Suprapubic skin (tissue), 4 donors: ENCODE results near the gene CHPF. TPM values are rescaled to one million over a fixed set of nuclear protein-coding genes. Genes with fewer than 3 reads are reported as not detected.

Experiments used
- DNase-seq, 2 donors: peaks; one replicate each; pipeline ENCODE4 v3.0.0-alpha.2; 2019; ENCODE audit warnings: low spot score in 2 of 2
- H3K27ac ChIP-seq: fragments of 200-600 bp; sonication (generic); one replicate; pipeline ENCODE4 v1.5.1; 2019
- H3K27me3 ChIP-seq: fragments of 200-600 bp; sonication (generic); one replicate; pipeline ENCODE4 v1.5.1; 2019
- H3K36me3 ChIP-seq: fragments of 200-600 bp; sonication (generic); one replicate; pipeline ENCODE4 v1.5.1; 2019
- H3K4me1 ChIP-seq: fragments of 200-600 bp; sonication (generic); one replicate; pipeline ENCODE4 v1.5.1; 2019
- H3K4me3 ChIP-seq: fragments of 200-600 bp; sonication (generic); one replicate; pipeline ENCODE4 v1.5.1; 2019; ENCODE audit warnings: mild to moderate bottlenecking
- H3K9me3 ChIP-seq: fragments of 200-600 bp; sonication (generic); one replicate; pipeline ENCODE4 v1.5.1; 2019
- CTCF ChIP-seq, 2 donors: fragments of 200-600 bp in 1 of 2; fragments of 450-650 bp in 1 of 2; sonication (generic) in 1 of 2; IDR thresholded peaks; one replicate each; pipeline ENCODE4 v1.5.1; 2016 to 2019; ENCODE audit warnings: antibody characterized with exemption in 2 of 2, mild to moderate bottlenecking in 1 of 2, moderate library complexity in 1 of 2
- EP300 ChIP-seq: sonication (generic); formaldehyde crosslinking; IDR thresholded peaks from one replicate; pipeline ENCODE4 v1.6.1; 2017; ENCODE audit warnings: antibody characterized with exemption
- POLR2A ChIP-seq, 2 donors: fragments of 450-650 bp; IDR thresholded peaks; one replicate each; pipeline ENCODE4 v1.6.1; 2017; ENCODE audit warnings: antibody characterized with exemption in 2 of 2, mild to moderate bottlenecking in 2 of 2, moderate library complexity in 2 of 2
- POLR2AphosphoS5 ChIP-seq, 3 donors: sonication (generic); formaldehyde crosslinking; IDR thresholded peaks; one replicate each; pipeline ENCODE4 v1.6.1; 2017; ENCODE audit warnings: antibody characterized with exemption in 3 of 3
- WGBS: methylation state at CpG from one replicate; pipeline ENCODE4 v1.1.5; 2018; 5-methylcytosine and 5-hydroxymethylcytosine counted together
- total RNA-seq, 4 donors: library from RNA; depleted of rRNA; stranded (reverse); fragments of >200 nt; gene quantifications; one replicate each; pipeline ENCODE4 v1.1.0, GENCODE V29; 2016

The CHPF gene
- total RNA-seq, 4 donors from 2014 or later, result 28.8 to 62.1 (median 49.3) TPM

- no peaks in the 10 kb centered on the region for H3K36me3 ChIP-seq
- H3K4me3 ChIP-seq, result no peak overlapping the region
- TF ChIP-seq POLR2AphosphoS5 (IDR thresholded peaks at IDR 0.05) (no peak), CTCF (IDR thresholded peaks at IDR 0.05) (no peak), POLR2A (IDR thresholded peaks at IDR 0.05) (no peak), EP300 (no peak)
- no peak overlapping the region for H3K27ac ChIP-seq
- peaks cover 89% of the 10 kb centered on the region for H3K27me3 ChIP-seq
- no peak for DNase-seq
- H3K4me1 ChIP-seq, result peaks cover 21% of the 10 kb centered on the region
- 68% methylated on average over 9 of the region's 11 CpGs for WGBS
- no peaks in the 10 kb centered on the region for H3K9me3 ChIP-seq
Measured at GRCh38 chr2:219526320-219527075, 17.1 kb downstream of the CHPF start.

GRCh38 chr2:219525533-219526232 is 17.9 kb downstream of the CHPF start:
- 72% methylated on average over 8 of the region's 9 CpGs for WGBS
- TF ChIP-seq EP300 (no peak), CTCF (IDR thresholded peaks at IDR 0.05) (no peak), POLR2A (IDR thresholded peaks at IDR 0.05) (no peak), POLR2AphosphoS5 (IDR thresholded peaks at IDR 0.05) (no peak)
- H3K27me3 ChIP-seq, result peaks cover 93% of the 10 kb centered on the region

GRCh38 chr2:219524817-219525216 is 18.8 kb downstream of the CHPF start:
- Histone ChIP-seq H3K4me1 (peaks cover 24% of the 10 kb centered on the region), H3K27me3 (peaks cover 90% of the 10 kb centered on the region), H3K36me3 (no peaks in the 10 kb centered on the region), H3K27ac (no peak overlapping the region), H3K9me3 (no peaks in the 10 kb centered on the region), H3K4me3 (no peak overlapping the region)
- no peak for DNase-seq
- WGBS, result 100% methylated on average over 2 of the region's 2 CpGs
- TF ChIP-seq POLR2A (IDR thresholded peaks at IDR 0.05) (no peak), CTCF (IDR thresholded peaks at IDR 0.05) (no peak), POLR2AphosphoS5 (IDR thresholded peaks at IDR 0.05) (no peak)

More at GRCh38 chr2:219525533-219526232, 17.9 kb downstream of the CHPF start:
- H3K36me3 ChIP-seq, result no peaks in the 10 kb centered on the region
- H3K27ac ChIP-seq, result no peak overlapping the region
- DNase-seq, result no peak
- no peak overlapping the region for H3K4me3 ChIP-seq
- H3K9me3 ChIP-seq, result no peaks in the 10 kb centered on the region
- H3K4me1 ChIP-seq, result peaks cover 27% of the 10 kb centered on the region

GRCh38 chr2:219523031-219523671 is 20.5 kb downstream of the CHPF start:
- peaks cover 84% of the 10 kb centered on the region for H3K27me3 ChIP-seq
- H3K27ac ChIP-seq, result no peak overlapping the region

More at GRCh38 chr2:219523031-219523671, 20.5 kb downstream of the CHPF start:
- no peaks in the 10 kb centered on the region for H3K36me3 ChIP-seq
- H3K4me1 ChIP-seq, result peaks cover 22% of the 10 kb centered on the region
- H3K4me3 ChIP-seq, result peak overlapping the region; percentile 27
- H3K9me3 ChIP-seq, result no peaks in the 10 kb centered on the region
- no peak for DNase-seq
- WGBS, result 28% methylated on average over 24 of the region's 24 CpGs
- TF ChIP-seq EP300 (no peak), CTCF (IDR thresholded peaks at IDR 0.05) (no peak), POLR2AphosphoS5 (IDR thresholded peaks at IDR 0.05) (no peak), POLR2A (IDR thresholded peaks at IDR 0.05) (no peak)
